Measurements from ENCODE around the gene MAB21L3.
"Not testable (repeated sequence)": the region's sequence is repeated elsewhere in the genome, so short reads cannot be mapped to it uniquely, and the experiment has no call there.

MAB21L3 gene

GRCh38 chr1:116138277-116138792 lies 27.1 kb downstream of the MAB21L3 start:
- no peak for DNase-seq (ENCODE audit: low read depth in 2 of 2)

DNA sequence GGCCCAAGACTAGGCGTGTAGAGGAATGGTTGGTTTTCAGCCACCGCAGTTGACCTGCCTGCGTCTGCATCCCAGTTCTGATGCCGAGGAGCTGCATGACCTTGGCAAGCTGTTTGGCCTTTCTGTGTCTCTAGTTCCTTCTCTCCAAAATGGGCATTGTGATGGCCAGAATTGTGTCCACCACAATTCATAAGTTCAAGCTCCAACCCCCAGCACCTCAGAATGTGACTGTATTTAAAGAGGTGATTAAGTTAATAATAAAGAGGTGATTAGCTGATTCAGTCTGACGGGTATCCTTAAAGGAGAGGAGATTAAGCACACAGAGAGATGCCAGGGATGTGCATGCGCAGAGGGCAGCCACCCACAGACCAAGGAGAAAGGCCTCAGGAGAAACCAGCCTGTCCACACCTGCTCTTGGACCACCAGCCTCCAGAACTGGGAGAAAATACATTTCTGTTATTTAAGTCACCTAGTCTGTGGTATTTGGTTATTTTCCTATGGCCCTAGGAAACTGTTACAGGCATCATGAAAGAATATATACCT lies 28.5 kb downstream of the MAB21L3 start:
- DNase-seq (ENCODE audit: low read depth in 2 of 2): no peak

DNA sequence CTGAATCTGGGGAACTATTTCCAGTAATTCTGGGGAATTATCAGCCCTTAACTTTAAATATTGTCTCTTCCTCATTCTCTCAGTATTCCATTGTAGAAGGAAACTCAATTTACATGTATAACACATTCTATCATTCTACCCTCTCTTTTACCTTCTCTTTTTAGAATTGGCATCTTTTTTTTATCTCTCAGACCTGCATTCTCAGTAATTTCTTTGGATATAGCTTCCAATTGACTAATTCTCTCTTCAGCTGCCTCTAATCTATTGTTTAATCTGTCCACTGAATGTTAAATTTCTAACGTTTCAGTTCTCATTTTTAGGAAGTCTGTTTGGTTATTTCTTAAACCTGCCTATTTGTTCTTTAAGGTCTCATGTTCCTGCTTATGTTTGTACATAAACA lies 33.0 kb downstream of the MAB21L3 start:
- no peak for DNase-seq (ENCODE audit: low read depth in 2 of 2)

DNA sequence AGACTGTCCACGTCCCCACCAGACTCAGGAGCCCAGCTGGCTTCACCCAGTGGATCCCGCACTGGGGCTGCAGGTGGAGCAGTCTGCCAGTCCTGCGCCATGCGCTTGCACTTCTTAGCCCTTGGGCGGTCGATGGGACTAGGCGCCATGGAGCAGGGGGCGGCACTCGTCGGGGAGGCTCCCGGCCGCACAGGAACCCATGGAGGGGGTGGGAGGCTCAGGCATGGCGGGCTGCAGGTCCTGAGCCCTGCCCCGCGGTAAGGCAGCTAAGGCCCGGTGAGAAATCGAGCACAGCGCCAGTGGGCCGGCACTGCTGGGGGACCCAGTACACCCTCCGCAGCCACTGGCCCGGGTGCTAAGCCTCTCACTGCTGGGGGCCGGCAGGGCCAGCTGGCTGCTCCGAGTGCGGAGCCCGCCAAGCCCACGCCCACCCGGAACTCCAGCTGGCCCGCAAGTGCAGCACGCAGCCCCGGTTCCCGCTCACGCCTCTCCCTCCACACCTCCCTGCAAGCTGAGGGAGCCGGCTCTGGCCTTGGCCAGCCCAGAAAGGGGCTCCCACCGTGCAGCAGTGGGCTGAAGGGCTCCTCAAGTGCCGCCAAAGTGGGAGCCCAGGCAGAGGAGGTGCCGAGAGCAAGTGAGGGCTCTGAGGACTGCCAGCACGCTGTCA lies 35.4 kb downstream of the MAB21L3 start:
- DNase-seq (ENCODE audit: low read depth in 2 of 2): not testable (repeated sequence)

DNA sequence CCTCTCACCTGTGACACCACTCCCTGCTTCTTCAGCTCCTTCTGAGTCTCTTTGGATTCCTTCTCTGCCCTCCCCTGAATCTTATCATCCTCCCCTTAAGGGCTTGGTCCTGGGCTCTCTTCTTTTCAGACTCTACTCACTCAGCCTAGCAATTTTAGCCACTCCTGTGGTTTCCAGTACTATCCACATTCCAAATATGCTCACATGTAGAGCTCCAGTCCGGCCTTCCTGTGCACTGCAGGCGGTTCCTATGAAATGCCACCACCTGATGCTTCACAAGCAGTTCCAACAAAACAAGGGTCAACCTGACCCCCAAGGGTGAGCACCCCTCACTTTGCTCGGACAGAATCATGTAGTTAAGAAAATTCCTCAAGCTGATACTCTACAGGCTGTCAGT lies 35.9 kb downstream of the MAB21L3 start:
- no peak for DNase-seq (ENCODE audit: low read depth in 2 of 2)

GRCh38 chr1:116147972-116148371 lies 36.8 kb downstream of the MAB21L3 start:
- DNase-seq (ENCODE audit: low read depth in 2 of 2): no peak

- DNase-seq (ENCODE audit: low read depth in 2 of 2): no peak
Measured at GRCh38 chr1:116148967-116149366, 37.8 kb downstream of the MAB21L3 start.

- DNase-seq (ENCODE audit: low read depth in 2 of 2): no peak
Measured at GRCh38 chr1:116150368-116150767, 39.2 kb downstream of the MAB21L3 start.

- peak; percentile 71 to 74 for DNase-seq (ENCODE audit: low read depth in 2 of 2)
Measured at GRCh38 chr1:116151739-116152576, 40.8 kb downstream of the MAB21L3 start.

- DNase-seq (ENCODE audit: low read depth in 2 of 2): no peak
Measured at GRCh38 chr1:116152577-116152943, 41.4 kb downstream of the MAB21L3 start.

GRCh38 chr1:116152950-116153691 lies 41.9 kb downstream of the MAB21L3 start:
- DNase-seq (ENCODE audit: low read depth in 2 of 2): no peak

GRCh38 chr1:116153692-116154031 lies 42.5 kb downstream of the MAB21L3 start:
- no peak for DNase-seq (ENCODE audit: low read depth in 2 of 2)

- no peak for DNase-seq (ENCODE audit: low read depth in 2 of 2)
Measured at GRCh38 chr1:116154536-116154935, 43.3 kb downstream of the MAB21L3 start.

DNA sequence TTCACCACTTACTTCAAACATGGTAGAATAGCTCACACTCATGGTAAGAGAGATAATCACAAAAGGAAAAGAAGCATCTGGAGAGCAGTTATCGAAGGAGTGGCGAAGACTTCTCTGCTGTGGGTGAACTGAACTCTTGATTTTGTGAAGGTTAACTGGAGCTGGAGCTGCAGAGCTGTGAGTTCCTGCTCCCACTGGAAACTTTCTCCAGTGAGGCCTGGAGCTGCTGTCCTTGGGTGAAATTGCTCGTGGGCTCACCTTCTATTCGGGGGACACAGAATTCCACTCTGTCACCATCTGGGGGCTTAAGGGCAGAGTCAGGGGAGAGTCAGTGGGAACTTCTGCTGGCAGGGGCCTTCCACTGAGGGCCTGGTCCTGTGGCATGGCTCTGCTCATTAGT lies 45.9 kb downstream of the MAB21L3 start:
- no peak for DNase-seq (ENCODE audit: low read depth in 2 of 2)

DNA sequence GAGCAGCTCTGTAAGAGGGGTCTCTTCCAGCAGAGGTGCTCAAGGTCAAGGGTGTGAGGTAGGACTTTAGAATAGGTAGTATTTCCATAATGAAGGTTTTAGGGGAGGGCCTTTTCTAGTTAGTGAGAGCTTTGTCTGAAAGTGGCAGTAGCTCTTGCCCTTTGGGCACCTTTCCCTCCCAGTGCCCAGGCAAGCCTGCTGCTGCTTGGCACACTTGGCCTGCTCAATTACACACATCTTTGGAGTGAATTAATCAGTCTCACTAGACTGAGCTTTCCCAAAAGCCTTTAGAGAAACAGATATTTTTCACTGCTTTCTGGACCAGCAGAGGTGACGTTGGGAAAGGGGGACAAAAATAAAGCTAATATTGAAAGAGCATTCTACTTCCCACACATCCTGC lies 48.0 kb downstream of the MAB21L3 start:
- no peak for DNase-seq (ENCODE audit: low read depth in 2 of 2)

DNA sequence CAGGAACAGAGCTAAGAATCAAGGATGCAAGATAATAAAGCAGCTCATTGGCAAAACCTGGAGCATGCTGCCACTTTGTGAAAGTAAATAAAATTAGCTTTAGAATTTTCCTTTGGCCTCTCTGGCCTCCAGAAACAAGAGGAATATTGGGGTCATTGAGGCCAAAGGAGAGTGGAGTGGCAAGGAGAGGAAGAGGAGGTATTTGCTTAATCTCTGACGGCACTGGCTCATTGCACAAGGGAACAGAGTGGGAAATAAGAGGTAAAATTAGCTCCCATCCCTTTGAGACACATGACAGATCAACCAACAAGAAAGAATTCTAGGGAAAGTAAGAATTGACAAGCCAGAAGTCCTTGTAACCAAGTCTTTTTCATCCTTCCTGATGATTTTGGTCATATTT lies 48.4 kb downstream of the MAB21L3 start:
- DNase-seq (ENCODE audit: low read depth in 2 of 2): no peak

- DNase-seq (ENCODE audit: low read depth in 2 of 2): no peak
Measured at GRCh38 chr1:116161390-116161789, 50.2 kb downstream of the MAB21L3 start.

- no peak for DNase-seq (ENCODE audit: low read depth in 2 of 2)
Measured at GRCh38 chr1:116161877-116162390, 50.7 kb downstream of the MAB21L3 start.

DNA sequence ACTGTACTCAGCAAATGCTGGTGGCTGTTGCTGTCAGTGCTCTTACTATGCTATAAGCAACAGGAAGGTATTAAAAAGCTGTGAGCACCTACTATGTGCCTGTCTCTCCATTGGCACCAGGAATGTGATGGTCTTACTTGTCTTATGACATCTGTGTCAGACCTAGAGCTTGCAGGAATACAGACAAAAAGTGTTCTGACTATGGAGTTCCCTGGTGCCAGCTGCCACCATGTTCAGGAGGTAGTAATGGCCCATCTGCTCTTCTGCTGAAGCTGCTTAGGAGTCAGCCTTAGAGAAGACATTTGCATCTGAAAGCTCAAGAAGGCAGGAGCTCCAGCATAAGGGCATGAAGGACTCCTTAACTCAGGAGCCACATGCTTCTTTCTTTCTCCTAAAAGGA lies 52.3 kb downstream of the MAB21L3 start:
- DNase-seq (ENCODE audit: low read depth in 2 of 2): no peak

- DNase-seq (ENCODE audit: low read depth in 2 of 2): no peak
Measured at GRCh38 chr1:116164150-116164549, 53.0 kb downstream of the MAB21L3 start.

- no peak for DNase-seq (ENCODE audit: low read depth in 2 of 2)
Measured at GRCh38 chr1:116164604-116165368, 53.6 kb downstream of the MAB21L3 start.

Measured in stimulated activated CD8-positive, alpha-beta memory T cell treated with anti-CD3 and anti-CD28 coated beads, Interleukin-15, amount 100 ng/mL, for 48 hours (primary cell).